Liver (tissue), 9 donors: Measurements from ENCODE around the gene SLC38A3. TPM values are rescaled to one million over a fixed set of nuclear protein-coding genes. Genes with fewer than 3 reads are reported as not detected.

Experiments used
- DNase-seq: peaks from one replicate; pipeline ENCODE4 v3.0.0-alpha.2; 2017; ENCODE audit warnings: low spot score
- H3K27ac ChIP-seq, 2 donors: one replicate each; pipeline ENCODE4 v1.7.0; 2013; ENCODE audit warnings: inconsistent platforms in 2 of 2, low read length in 2 of 2, control low read depth in 1 of 2, low read depth in 1 of 2, mild to moderate bottlenecking in 1 of 2
- H3K27me3 ChIP-seq, 4 donors: one replicate each; pipeline versions ENCODE4 v1.6.1 to v1.7.0; 2013; ENCODE audit warnings: low read length in 3 of 4, inconsistent platforms in 1 of 4, mild to moderate bottlenecking in 1 of 4, moderate library complexity in 1 of 4; ENCODE audit not compliant: control insufficient read depth in 4 of 4, insufficient read depth in 4 of 4
- H3K36me3 ChIP-seq, 4 donors: one replicate each; pipeline versions ENCODE4 v1.6.1 to v1.7.0; 2013; ENCODE audit warnings: low read length in 3 of 4, mild to moderate bottlenecking in 3 of 4, low read depth in 1 of 4, moderate library complexity in 1 of 4; ENCODE audit not compliant: control insufficient read depth in 4 of 4, insufficient read depth in 3 of 4
- H3K4me1 ChIP-seq, 4 donors: one replicate each; pipeline versions ENCODE4 v1.6.1 to v1.7.0; 2013; ENCODE audit warnings: low read length in 3 of 4, mild to moderate bottlenecking in 3 of 4, moderate library complexity in 1 of 4; ENCODE audit not compliant: control insufficient read depth in 4 of 4, insufficient read depth in 4 of 4
- H3K4me3 ChIP-seq, 3 donors: one replicate each; pipeline versions ENCODE4 v1.6.1 to v1.7.0; 2013; ENCODE audit warnings: low read length in 3 of 3, control low read depth in 1 of 3, low read depth in 1 of 3, mild to moderate bottlenecking in 1 of 3
- H3K9ac ChIP-seq, 2 donors: one replicate each; pipeline ENCODE4 v1.7.0; 2013; ENCODE audit warnings: low read length in 2 of 2, mild to moderate bottlenecking in 2 of 2, moderate library complexity in 2 of 2, control low read depth in 1 of 2, low read depth in 1 of 2
- H3K9me3 ChIP-seq, 4 donors: one replicate each; pipeline versions ENCODE4 v1.6.1 to v1.7.0; 2013; ENCODE audit warnings: low read length in 3 of 4; ENCODE audit not compliant: control insufficient read depth in 4 of 4
- EGR1 ChIP-seq, 2 donors: IDR thresholded peaks; 2 replicates each; pipeline ENCODE4 v1.6.1; 2016 to 2018; ENCODE audit warnings: antibody characterized with exemption in 2 of 2, low read depth in 2 of 2
- FOXA1 ChIP-seq: IDR thresholded peaks from 2 replicates; pipeline ENCODE4 v1.6.1; 2016; ENCODE audit warnings: antibody characterized with exemption
- FOXA2 ChIP-seq: IDR thresholded peaks from 2 replicates; pipeline ENCODE4 v1.6.1; 2016; ENCODE audit warnings: antibody characterized with exemption
- HNF4A ChIP-seq, 2 donors: conservative IDR thresholded peaks; 2 replicates each; pipeline ENCODE4 v1.6.1; 2016; ENCODE audit warnings: antibody characterized with exemption in 2 of 2, mild to moderate bottlenecking in 2 of 2
- HNF4G ChIP-seq: IDR thresholded peaks from 2 replicates; pipeline ENCODE4 v1.6.1; 2016; ENCODE audit warnings: antibody characterized with exemption
- NR2F2 ChIP-seq: IDR thresholded peaks from 2 replicates; pipeline ENCODE4 v1.6.1; 2016; ENCODE audit warnings: antibody characterized with exemption
- RAD21 ChIP-seq, 2 donors: IDR thresholded peaks; 2 replicates each; pipeline ENCODE4 v1.6.1; 2016; ENCODE audit warnings: antibody characterized with exemption in 2 of 2, mild to moderate bottlenecking in 2 of 2
- RXRA ChIP-seq, 2 donors: IDR thresholded peaks; 2 replicates each; pipeline ENCODE4 v1.6.1; 2017 to 2018; ENCODE audit warnings: antibody characterized with exemption in 2 of 2, mild to moderate bottlenecking in 1 of 2
- SP1 ChIP-seq: IDR thresholded peaks from 2 replicates; pipeline ENCODE4 v1.6.1; 2018; ENCODE audit warnings: antibody characterized with exemption, mild to moderate bottlenecking
- TAF1 ChIP-seq: conservative IDR thresholded peaks from 2 replicates; pipeline ENCODE4 v1.6.1; 2016; ENCODE audit warnings: antibody characterized with exemption, mild to moderate bottlenecking
- YY1 ChIP-seq: IDR thresholded peaks from 2 replicates; pipeline ENCODE4 v1.6.1; 2016; ENCODE audit warnings: antibody characterized with exemption, mild to moderate bottlenecking
- WGBS: extraction: QIAGEN DNeasy Blood & Tissue Kit; methylation state at CpG from one replicate; pipeline ENCODE4 v1.1.7; 2013; 5-methylcytosine and 5-hydroxymethylcytosine counted together
- polyA plus RNA-seq, 2 donors: library from polyadenylated mRNA; stranded (reverse) in 1 of 2; unstranded in 1 of 2; fragments of 200-250 nt in 1 of 2; fragments of >200 nt in 1 of 2; fragmentation: Nextera tagmentation in 1 of 2; extraction: Ambion mirVana in 1 of 2; gene quantifications; one replicate each; pipeline versions ENCODE4 v1.2.1 to v1.2.3, GENCODE V29; 2013 to 2015
- total RNA-seq, 2 donors: library from RNA; depleted of rRNA; stranded (reverse); fragments of >200 nt; gene quantifications; one replicate each; pipeline ENCODE4 v1.2.3, GENCODE V29; 2014
- TF ChIP-seq, protein P1 (sequence below): IDR thresholded peaks from 2 replicates; pipeline ENCODE4 v1.6.1; 2016; ENCODE audit warnings: antibody characterized with exemption
- TF ChIP-seq, protein P2 (sequence below): IDR thresholded peaks from 2 replicates; pipeline ENCODE4 v1.6.1; 2016; ENCODE audit warnings: antibody characterized with exemption
- TF ChIP-seq, protein P3 (sequence below): IDR thresholded peaks from 2 replicates; pipeline ENCODE4 v1.6.1; 2016; ENCODE audit warnings: antibody characterized with exemption, mild to moderate bottlenecking
- TF ChIP-seq, protein P4 (sequence below): fragments of 150-350 bp; IDR thresholded peaks from 2 replicates; pipeline ENCODE4 v1.5.1; 2017; ENCODE audit warnings: improper control_type of control experiment, low read depth, low read length; ENCODE audit not compliant: missing input control
- TF ChIP-seq, protein P5 (sequence below): IDR thresholded peaks from 2 replicates; pipeline ENCODE4 v1.6.1; 2016; ENCODE audit warnings: antibody characterized with exemption
- donor health status: healthy.
- donor health status: healthy.
- donor health status: healthy.
- donor health status: healthy.
- donor health status: healthy.

The SLC38A3 gene
- total and polyA plus RNA-seq, 4 donors = 98.1 to 180 (median 140) TPM

DNA sequence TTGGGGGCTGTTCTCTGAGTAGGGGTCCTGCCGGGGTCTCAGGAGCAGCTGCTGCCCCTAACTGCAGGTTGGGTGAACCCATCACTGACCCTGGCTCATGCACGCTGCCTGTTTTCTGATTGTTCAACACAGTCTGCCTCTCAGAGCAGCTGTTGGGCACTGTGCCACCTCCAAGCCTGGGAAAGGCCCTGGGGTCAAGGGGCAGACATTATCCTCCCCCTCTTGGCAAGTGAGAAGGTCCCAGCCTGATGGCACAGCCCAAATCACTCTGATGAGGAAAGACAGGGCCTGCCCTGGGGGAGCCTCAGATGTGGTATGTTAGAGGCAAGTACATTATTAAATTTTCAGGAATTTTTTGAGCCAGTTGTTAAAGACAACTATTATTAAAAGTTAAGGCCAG lies 27.7 kb upstream of the SLC38A3 start:
- Histone ChIP-seq H3K27ac (no peak overlapping the region), H3K36me3 (no peaks in the 10 kb centered on the region), H3K9me3 (no peaks in the 10 kb centered on the region), H3K4me3 (no peak overlapping the region), H3K9ac (no peak overlapping the region), H3K4me1 (peaks cover 2 to 19% (median 10%) of the 10 kb centered on the region in 4 donors), H3K27me3 (no peaks in the 10 kb centered on the region)
- TF ChIP-seq, protein P1, sequence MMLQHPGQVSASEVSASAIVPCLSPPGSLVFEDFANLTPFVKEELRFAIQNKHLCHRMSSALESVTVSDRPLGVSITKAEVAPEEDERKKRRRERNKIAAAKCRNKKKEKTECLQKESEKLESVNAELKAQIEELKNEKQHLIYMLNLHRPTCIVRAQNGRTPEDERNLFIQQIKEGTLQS = no peak
- no peak for TF ChIP-seq TAF1
- TF ChIP-seq EGR1 (IDR thresholded peaks at IDR 0.05; ENCODE audit: low read depth in 2 of 2) = peak in 1 of 2 donors; percentile 21
- TF ChIP-seq RXRA (IDR thresholded peaks at IDR 0.05) = peak; percentile 88 to 89
- TF ChIP-seq FOXA2 = no peak
- peak in 1 of 2 donors; percentile 63 for TF ChIP-seq RAD21 (IDR thresholded peaks at IDR 0.05)
- TF ChIP-seq, protein P2, sequence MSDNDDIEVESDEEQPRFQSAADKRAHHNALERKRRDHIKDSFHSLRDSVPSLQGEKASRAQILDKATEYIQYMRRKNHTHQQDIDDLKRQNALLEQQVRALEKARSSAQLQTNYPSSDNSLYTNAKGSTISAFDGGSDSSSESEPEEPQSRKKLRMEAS = no peak
- TF ChIP-seq SP1 = peak; percentile 67
- TF ChIP-seq HNF4A (conservative IDR thresholded peaks at IDR 0.05) = peak; percentile 84 to 88
- TF ChIP-seq YY1 = peak; percentile 62
- TF ChIP-seq NR2F2 = peak; percentile 95
- TF ChIP-seq, protein P3, sequence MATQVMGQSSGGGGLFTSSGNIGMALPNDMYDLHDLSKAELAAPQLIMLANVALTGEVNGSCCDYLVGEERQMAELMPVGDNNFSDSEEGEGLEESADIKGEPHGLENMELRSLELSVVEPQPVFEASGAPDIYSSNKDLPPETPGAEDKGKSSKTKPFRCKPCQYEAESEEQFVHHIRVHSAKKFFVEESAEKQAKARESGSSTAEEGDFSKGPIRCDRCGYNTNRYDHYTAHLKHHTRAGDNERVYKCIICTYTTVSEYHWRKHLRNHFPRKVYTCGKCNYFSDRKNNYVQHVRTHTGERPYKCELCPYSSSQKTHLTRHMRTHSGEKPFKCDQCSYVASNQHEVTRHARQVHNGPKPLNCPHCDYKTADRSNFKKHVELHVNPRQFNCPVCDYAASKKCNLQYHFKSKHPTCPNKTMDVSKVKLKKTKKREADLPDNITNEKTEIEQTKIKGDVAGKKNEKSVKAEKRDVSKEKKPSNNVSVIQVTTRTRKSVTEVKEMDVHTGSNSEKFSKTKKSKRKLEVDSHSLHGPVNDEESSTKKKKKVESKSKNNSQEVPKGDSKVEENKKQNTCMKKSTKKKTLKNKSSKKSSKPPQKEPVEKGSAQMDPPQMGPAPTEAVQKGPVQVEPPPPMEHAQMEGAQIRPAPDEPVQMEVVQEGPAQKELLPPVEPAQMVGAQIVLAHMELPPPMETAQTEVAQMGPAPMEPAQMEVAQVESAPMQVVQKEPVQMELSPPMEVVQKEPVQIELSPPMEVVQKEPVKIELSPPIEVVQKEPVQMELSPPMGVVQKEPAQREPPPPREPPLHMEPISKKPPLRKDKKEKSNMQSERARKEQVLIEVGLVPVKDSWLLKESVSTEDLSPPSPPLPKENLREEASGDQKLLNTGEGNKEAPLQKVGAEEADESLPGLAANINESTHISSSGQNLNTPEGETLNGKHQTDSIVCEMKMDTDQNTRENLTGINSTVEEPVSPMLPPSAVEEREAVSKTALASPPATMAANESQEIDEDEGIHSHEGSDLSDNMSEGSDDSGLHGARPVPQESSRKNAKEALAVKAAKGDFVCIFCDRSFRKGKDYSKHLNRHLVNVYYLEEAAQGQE = peak; percentile 32
- WGBS = 24% methylated on average over 2 of the region's 2 CpGs
- no peak for DNase-seq

DNA sequence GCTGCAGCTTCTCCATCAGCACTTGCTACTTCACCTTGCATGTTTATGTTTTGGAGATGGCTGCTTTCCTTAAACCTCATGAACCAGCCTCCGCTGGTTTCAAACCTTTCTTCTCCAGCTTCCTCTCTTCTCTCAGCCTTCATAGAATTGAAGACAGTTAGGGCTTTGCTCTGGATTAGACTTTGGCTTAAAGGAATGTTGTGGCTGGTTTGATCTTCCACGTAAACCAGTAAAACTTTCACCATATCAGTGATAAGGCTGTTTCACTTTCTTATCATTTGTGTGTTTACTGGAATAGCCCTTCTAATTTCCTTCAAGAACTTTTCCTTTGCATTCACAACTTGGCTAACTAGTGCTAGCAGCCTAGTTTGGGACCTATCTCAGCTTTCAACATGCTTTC lies 25.4 kb upstream of the SLC38A3 start:
- no peaks in the 10 kb centered on the region for H3K36me3 ChIP-seq
- WGBS = 32% methylated on average over 2 of the region's 2 CpGs
- H3K9ac ChIP-seq = no peak overlapping the region
- DNase-seq = no peak
- H3K9me3 ChIP-seq = no peaks in the 10 kb centered on the region
- H3K27me3 ChIP-seq = no peaks in the 10 kb centered on the region
- TF ChIP-seq RXRA (IDR thresholded peaks at IDR 0.05) (no peak), SP1 (no peak)
- no peak overlapping the region for H3K27ac ChIP-seq
- peaks cover 0 to 23% (median 14%) of the 10 kb centered on the region in 4 donors for H3K4me1 ChIP-seq
- H3K4me3 ChIP-seq = no peak overlapping the region

DNA sequence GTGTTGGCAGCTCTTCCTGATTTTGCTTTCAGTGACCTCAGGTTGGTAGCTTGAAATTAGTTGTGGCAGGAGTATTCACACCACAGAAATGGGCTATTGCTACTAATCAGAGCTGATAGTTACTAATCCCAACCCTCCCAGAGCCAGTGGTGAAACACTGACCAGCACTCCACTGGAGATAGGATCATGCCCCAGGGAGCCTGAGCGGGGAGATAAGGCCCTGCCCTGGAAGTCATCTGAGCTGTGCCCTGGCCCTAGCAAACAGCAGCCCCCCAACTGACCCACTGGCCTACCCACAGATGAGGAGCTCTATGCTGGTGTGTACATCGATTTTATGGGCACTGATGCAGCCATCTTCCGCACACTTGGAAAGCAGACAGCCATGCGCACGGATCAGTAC lies 23.1 kb upstream of the SLC38A3 start:
- Histone ChIP-seq H3K4me1 (peaks cover 1 to 30% (median 18%) of the 10 kb centered on the region in 4 donors), H3K27ac (no peak overlapping the region), H3K4me3 (no peak overlapping the region), H3K36me3 (no peaks in the 10 kb centered on the region), H3K27me3 (no peaks in the 10 kb centered on the region), H3K9me3 (no peaks in the 10 kb centered on the region), H3K9ac (no peak overlapping the region)
- WGBS = 97% methylated on average over 5 of the region's 5 CpGs
- DNase-seq = no peak
- TF ChIP-seq, protein P4, sequence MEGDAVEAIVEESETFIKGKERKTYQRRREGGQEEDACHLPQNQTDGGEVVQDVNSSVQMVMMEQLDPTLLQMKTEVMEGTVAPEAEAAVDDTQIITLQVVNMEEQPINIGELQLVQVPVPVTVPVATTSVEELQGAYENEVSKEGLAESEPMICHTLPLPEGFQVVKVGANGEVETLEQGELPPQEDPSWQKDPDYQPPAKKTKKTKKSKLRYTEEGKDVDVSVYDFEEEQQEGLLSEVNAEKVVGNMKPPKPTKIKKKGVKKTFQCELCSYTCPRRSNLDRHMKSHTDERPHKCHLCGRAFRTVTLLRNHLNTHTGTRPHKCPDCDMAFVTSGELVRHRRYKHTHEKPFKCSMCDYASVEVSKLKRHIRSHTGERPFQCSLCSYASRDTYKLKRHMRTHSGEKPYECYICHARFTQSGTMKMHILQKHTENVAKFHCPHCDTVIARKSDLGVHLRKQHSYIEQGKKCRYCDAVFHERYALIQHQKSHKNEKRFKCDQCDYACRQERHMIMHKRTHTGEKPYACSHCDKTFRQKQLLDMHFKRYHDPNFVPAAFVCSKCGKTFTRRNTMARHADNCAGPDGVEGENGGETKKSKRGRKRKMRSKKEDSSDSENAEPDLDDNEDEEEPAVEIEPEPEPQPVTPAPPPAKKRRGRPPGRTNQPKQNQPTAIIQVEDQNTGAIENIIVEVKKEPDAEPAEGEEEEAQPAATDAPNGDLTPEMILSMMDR = no peak
- TF ChIP-seq, protein P5, sequence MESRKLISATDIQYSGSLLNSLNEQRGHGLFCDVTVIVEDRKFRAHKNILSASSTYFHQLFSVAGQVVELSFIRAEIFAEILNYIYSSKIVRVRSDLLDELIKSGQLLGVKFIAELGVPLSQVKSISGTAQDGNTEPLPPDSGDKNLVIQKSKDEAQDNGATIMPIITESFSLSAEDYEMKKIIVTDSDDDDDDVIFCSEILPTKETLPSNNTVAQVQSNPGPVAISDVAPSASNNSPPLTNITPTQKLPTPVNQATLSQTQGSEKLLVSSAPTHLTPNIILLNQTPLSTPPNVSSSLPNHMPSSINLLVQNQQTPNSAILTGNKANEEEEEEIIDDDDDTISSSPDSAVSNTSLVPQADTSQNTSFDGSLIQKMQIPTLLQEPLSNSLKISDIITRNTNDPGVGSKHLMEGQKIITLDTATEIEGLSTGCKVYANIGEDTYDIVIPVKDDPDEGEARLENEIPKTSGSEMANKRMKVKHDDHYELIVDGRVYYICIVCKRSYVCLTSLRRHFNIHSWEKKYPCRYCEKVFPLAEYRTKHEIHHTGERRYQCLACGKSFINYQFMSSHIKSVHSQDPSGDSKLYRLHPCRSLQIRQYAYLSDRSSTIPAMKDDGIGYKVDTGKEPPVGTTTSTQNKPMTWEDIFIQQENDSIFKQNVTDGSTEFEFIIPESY = no peak
- TF ChIP-seq, protein P3 = no peak
- TF ChIP-seq RAD21 (IDR thresholded peaks at IDR 0.05) (no peak), FOXA1 (no peak), EGR1 (IDR thresholded peaks at IDR 0.05; ENCODE audit: low read depth in 2 of 2) (no peak), HNF4G (no peak), SP1 (no peak), NR2F2 (no peak), YY1 (no peak)
